GM19395 (cell line): Measurements from ENCODE around the gene DLX3.

ENCODE experiments used
- ATAC-seq: cut with Tn5 transposase; IDR thresholded peaks from one replicate; pipeline ENCODE4 v1.9.1; 2021; ENCODE audit warnings: mild to moderate bottlenecking, moderate library complexity; ENCODE audit not compliant: unreplicated experiment

Gene DLX3

GRCh38 chr17:49992933-49993422 is 2.0 kb downstream of the DLX3 start:
- no peak for ATAC-seq

- ATAC-seq: no peak
Measured at GRCh38 chr17:49992191-49992932, 2.7 kb downstream of the DLX3 start.

- no peak for ATAC-seq
Measured at GRCh38 chr17:49991409-49991808, 3.6 kb downstream of the DLX3 start.

GRCh38 chr17:49990921-49991320 is 4.1 kb downstream of the DLX3 start:
- ATAC-seq: no peak

DNA sequence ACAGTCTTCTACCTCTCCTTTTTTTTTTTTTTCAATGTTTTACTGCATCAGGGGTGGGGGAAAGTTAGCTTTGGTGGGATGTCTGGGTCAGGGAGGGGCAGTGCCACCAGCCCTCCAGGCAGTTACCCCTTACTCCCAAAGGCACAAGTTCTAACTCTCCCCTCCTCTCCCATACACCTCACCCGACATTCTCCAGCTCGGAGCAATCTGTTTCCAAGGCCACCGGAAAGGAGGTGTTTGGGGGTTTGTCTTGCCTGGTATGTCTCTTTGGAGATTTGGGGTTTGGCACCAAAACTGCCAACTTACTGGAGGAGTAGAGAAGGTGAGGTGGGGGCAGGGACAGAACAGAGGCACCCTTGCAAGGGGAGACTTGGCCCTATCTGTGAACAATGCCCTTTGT is 4.7 kb downstream of the DLX3 start:
- no peak for ATAC-seq

DNA sequence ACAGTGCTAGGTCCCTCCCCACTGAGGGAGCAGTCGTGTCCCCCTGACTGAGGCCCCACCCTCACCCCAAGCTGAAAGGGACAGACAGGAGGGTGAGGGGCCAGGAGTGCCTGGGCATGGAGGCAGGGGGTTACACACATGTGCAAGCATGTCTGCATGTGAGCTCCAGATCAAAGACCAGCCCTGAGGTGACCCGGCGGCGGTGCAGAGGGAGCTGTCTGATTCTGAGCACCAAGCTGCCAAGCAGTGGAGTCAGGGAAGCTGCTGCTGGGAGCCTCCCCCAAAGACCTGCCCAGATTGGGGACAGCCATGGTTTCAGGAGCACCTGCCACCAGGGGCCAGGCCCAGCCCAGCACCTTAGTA is 5.5 kb downstream of the DLX3 start:
- ATAC-seq: no peak

DNA sequence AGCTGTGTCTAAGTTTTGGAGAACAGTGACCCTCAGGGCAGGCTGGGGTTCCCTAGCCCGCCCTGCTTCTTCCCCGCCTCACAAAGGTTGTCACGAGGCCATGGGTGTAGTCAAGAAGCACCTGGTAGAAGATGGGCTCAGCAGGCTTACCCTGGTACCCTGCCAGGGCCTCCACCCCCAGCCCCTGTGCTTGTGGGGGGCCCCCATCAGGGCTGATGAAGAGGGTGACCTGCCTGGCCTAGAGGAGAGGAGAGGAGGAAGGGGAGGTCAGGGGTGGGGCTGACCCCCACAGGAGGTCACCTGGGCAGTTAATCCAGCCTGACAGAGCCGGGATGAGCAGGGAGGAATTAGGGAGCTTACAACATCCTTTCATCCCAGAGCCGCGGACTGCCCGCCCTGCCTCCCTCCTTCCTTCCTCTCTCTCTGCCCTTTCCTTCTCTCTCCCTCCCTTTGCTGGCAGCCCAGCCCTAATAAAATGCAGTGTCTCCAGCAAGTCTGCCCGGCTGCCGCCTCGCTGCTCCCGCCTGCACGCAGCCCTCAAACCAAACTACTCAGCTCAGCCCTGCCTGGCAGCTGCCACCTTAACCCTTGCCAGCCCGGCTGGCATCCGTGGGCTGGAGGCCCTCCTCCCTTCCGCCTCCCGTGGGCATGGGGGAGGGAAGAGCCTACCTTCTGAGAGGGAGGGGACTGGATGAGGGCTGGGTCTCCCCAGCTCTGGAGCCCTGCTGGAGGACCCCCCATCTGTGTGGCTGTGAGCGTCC is 7.2 kb downstream of the DLX3 start:
- no peak for ATAC-seq

DNA sequence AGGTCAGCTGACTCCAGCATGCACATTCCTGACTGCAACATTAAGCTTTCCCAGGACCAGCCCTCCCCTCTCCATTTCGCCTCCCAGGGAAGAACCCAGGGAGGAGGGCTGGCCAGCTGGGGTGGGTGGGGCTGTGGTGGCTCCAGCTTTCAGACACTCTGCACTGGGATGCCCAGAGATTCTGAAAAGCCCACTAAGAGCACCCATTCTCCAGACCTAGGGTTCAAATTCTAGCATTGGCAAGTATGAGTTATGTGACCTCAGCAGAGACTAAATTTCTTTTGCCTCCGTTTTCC is 7.8 kb downstream of the DLX3 start:
- no peak for ATAC-seq

- no peak for ATAC-seq
Measured at GRCh38 chr17:49986396-49987289, 8.4 kb downstream of the DLX3 start.

DNA sequence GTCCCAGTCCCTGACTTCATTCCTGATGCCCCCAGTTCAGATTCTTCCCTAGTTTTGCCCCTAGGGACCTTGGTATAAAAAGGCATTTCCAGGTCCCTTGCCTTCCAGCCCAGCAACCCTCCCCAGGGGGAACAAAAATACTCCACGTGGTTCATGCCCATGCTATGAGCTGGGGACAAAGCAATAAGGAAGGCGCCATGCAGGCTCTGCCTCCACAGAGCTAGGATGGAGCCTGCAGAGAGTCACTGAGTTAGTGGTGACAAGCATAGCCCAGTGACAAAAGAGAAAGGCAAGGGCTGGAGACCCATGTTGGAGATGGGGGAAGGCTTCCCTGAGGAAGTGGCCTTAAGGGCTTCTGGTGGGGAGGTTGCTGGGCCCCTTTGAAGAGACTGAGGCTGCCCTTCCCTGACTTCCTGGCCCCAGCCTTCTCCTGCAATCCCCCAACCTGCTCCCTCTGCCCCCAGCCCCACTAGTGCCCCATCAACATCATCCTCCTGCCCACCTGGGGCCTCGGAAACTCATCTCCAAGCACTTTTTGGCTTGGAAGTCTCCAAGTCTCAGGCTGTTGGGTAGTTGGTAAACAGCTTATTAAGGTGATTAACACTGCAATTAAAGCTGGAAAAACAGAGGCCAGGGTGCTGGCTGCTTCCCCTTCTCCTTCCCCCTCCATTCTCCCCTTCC is 9.6 kb downstream of the DLX3 start:
- no peak for ATAC-seq

DNA sequence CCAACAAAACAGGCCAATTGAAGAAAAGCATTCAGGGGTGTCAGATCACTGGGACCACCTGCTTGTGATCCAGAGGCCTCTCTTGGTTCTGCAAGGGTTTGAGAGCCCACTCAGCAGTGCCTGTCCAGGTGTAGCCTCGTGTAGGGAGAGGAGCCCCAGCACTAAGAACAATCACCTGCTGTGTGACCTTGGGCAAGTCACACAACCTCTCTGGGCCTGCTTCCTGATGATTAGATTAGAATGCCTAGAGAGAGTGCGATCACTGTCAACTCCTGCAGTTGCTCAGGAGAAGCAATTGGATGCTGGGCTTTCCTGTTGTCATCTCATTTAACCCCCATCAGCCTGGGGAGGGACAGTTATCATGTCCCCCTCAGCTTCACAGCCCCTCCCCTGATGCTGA is 10.2 kb downstream of the DLX3 start:
- ATAC-seq: no peak

- ATAC-seq: no peak
Measured at GRCh38 chr17:49984283-49984682, 10.7 kb downstream of the DLX3 start.

- no peak for ATAC-seq
Measured at GRCh38 chr17:49980703-49981197, 14.3 kb downstream of the DLX3 start.

DNA sequence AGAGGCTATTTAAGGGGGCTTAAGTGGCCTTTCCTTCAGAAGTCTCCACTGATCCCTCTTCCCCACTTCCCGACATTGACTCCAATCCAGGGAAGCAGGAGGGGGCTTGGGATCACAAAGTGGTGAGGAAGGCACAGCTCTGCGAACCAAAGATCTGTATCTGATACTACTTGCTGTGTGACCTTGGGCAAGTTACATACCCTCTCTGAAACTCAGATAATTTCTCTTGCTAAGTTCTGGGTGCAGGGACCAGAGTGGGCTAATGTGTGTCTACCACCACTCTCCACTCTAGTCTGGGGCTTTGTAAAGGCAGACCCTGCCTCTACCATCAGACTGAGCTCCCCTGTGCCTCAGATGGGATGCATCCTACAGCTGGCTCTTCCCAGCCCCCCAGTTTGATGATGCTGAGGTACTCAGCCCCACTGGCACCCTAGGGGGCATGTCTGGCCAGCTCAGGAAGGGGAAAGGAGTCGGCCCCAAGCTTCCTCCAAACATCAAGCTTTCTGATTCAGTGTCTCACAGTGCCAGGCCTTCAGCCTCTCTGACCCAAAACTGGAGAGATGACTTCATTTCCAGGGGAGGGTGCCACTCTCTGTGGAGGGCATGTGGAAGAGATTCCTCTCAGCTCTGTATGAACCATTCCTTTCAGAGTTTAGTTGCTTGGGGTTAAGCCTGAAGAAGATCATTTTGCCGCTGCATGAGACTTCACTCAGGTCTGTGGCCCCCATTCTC is 15.1 kb downstream of the DLX3 start:
- no peak for ATAC-seq

GRCh38 chr17:49978501-49978900 is 16.5 kb downstream of the DLX3 start:
- ATAC-seq: no peak

- no peak for ATAC-seq
Measured at GRCh38 chr17:49977463-49978389, 17.3 kb downstream of the DLX3 start.

- no peak for ATAC-seq
Measured at GRCh38 chr17:49976828-49977202, 18.2 kb downstream of the DLX3 start.

DNA sequence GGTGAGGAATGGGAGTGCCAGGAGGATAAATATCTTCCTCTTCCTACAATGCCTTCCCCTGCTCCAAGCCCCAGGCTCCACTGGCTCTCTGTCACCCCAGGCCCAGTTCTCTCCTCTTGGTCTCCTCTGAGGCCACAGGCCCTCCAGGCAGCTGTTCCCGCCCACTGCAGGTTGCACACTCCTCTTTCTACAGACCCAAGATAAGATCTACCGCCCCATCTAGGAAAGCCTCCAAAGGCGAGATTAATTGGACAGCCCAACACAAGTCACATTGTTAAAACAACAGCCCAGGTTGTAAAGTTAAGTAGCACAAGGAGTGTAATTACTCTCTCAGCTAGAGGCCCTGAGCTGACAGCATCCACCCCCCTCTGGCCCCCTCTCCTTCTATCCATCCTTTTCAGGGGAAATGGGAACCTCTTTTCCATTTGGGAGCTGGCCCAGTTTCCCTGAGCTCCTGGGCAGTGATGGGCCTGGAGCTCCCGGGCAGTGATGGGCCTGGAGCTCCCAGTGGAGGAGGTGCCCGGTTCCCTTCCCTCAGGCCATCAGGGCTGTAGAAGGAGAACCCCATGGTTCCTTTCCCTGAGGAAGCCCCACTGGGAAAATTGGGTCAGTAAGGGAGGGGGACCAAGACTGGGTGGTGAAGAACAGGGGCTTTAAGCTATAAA is 18.7 kb downstream of the DLX3 start:
- ATAC-seq: no peak

GRCh38 chr17:49975531-49975930 is 19.5 kb downstream of the DLX3 start:
- no peak for ATAC-seq
